Spleen (tissue), 7 donors: ENCODE data around the gene UBASH3B.

Experiments used
- CTCF ChIP-seq, 11 experiments: fragments of 200-600 bp in 7 of 11; fragments of 450-650 bp in 4 of 11; sonication (generic) in 4 of 11; IDR thresholded peaks in 8 of 11; conservative IDR thresholded peaks in 3 of 11; 1 replicate in 7 of 11; 2 replicates in 4 of 11; pipeline versions ENCODE4 v1.4.0 to v1.8.0; 2016 to 2021; ENCODE audit warnings: antibody characterized with exemption in 11 of 11, inconsistent platforms in 4 of 11, mild to moderate bottlenecking in 1 of 11
- POLR2A ChIP-seq, 3 donors: fragments of 450-650 bp; IDR thresholded peaks; one replicate each; pipeline ENCODE4 v1.5.1; 2017; ENCODE audit warnings: antibody characterized with exemption in 3 of 3, mild to moderate bottlenecking in 1 of 3
- POLR2AphosphoS5 ChIP-seq, 3 donors: sonication (generic); formaldehyde crosslinking; IDR thresholded peaks; one replicate each; pipeline ENCODE4 v1.5.1; 2017; ENCODE audit warnings: antibody characterized with exemption in 3 of 3
- donor health status: DM: no; HTN: no; CAD: no; lungs with moderate emphysema.
- donor health status: DM: no; HTN: no; CAD: no.
- donor health status: DM: no; HTN: no; CAD: no.

- no peak for TF ChIP-seq POLR2AphosphoS5 (IDR thresholded peaks at IDR 0.05)
- no peak for TF ChIP-seq CTCF (IDR thresholded peaks at IDR 0.05 in 8 of 11, conservative IDR thresholded peaks at IDR 0.05 in 3 of 11)
- TF ChIP-seq POLR2A (IDR thresholded peaks at IDR 0.05): no peak
Observed at GRCh38 chr11:122813894-122814270, 158.4 kb downstream of the UBASH3B start.
